Measurements from ENCODE around the gene COL21A1. TPM values are rescaled to one million over a fixed set of nuclear protein-coding genes. Genes with fewer than 3 reads are reported as not detected.

Gene COL21A1
- total RNA-seq, 1 donor from 2014 or later = 16.8 TPM

GRCh38 chr6:56065408-56065807 lies 182.0 kb downstream of the COL21A1 start:
- no peak for DNase-seq (ENCODE audit: low spot score, unreplicated experiment)

GRCh38 chr6:56062836-56063235 lies 184.5 kb downstream of the COL21A1 start:
- Mint-ChIP-seq H3K4me1 (ENCODE audit: low read depth) (no peaks in the 10 kb centered on the region), H3K36me3 (ENCODE audit: insufficient read depth) (no peaks in the 10 kb centered on the region), H3K4me3 (ENCODE audit: low read depth) (no peak overlapping the region), H3K27ac (no peak overlapping the region), H3K9me3 (ENCODE audit: low read depth) (no peaks in the 10 kb centered on the region), H3K27me3 (no peaks in the 10 kb centered on the region)
- DNase-seq (ENCODE audit: low spot score, unreplicated experiment) = no peak
- no peak for TF ChIP-seq CTCF (IDR thresholded peaks at IDR 0.05; ENCODE audit: unreplicated experiment)

More at GRCh38 chr6:56065408-56065807, 182.0 kb downstream of the COL21A1 start:
- no peaks in the 10 kb centered on the region for H3K9me3 Mint-ChIP-seq (ENCODE audit: low read depth)
- no peak overlapping the region for H3K4me3 Mint-ChIP-seq (ENCODE audit: low read depth)
- no peaks in the 10 kb centered on the region for H3K27me3 Mint-ChIP-seq
- no peaks in the 10 kb centered on the region for H3K4me1 Mint-ChIP-seq (ENCODE audit: low read depth)
- no peaks in the 10 kb centered on the region for H3K36me3 Mint-ChIP-seq (ENCODE audit: insufficient read depth)
- no peak overlapping the region for H3K27ac Mint-ChIP-seq
- no peak for TF ChIP-seq CTCF (IDR thresholded peaks at IDR 0.05; ENCODE audit: unreplicated experiment)

GRCh38 chr6:56058636-56059035 lies 188.7 kb downstream of the COL21A1 start:
- TF ChIP-seq CTCF (IDR thresholded peaks at IDR 0.05; ENCODE audit: unreplicated experiment) = no peak
- Mint-ChIP-seq H3K27me3 (no peaks in the 10 kb centered on the region), H3K4me1 (ENCODE audit: low read depth) (no peaks in the 10 kb centered on the region), H3K36me3 (ENCODE audit: insufficient read depth) (no peaks in the 10 kb centered on the region), H3K4me3 (ENCODE audit: low read depth) (no peak overlapping the region), H3K27ac (no peak overlapping the region), H3K9me3 (ENCODE audit: low read depth) (no peaks in the 10 kb centered on the region)
- no peak for DNase-seq (ENCODE audit: low spot score, unreplicated experiment)

- no peaks in the 10 kb centered on the region for H3K4me1 Mint-ChIP-seq (ENCODE audit: low read depth)
- no peaks in the 10 kb centered on the region for H3K9me3 Mint-ChIP-seq (ENCODE audit: low read depth)
- no peak for TF ChIP-seq CTCF (IDR thresholded peaks at IDR 0.05; ENCODE audit: unreplicated experiment)
- no peak overlapping the region for H3K4me3 Mint-ChIP-seq (ENCODE audit: low read depth)
- H3K27ac Mint-ChIP-seq = no peak overlapping the region
- no peaks in the 10 kb centered on the region for H3K36me3 Mint-ChIP-seq (ENCODE audit: insufficient read depth)
- H3K27me3 Mint-ChIP-seq = no peaks in the 10 kb centered on the region
- no peak for DNase-seq (ENCODE audit: low spot score, unreplicated experiment)
Observed at GRCh38 chr6:56055081-56055704, 192.2 kb downstream of the COL21A1 start.

- H3K9me3 Mint-ChIP-seq (ENCODE audit: low read depth) = no peaks in the 10 kb centered on the region
Observed at GRCh38 chr6:56051202-56051598, 196.2 kb downstream of the COL21A1 start.

More at GRCh38 chr6:56051202-56051598, 196.2 kb downstream of the COL21A1 start:
- no peak overlapping the region for H3K4me3 Mint-ChIP-seq (ENCODE audit: low read depth)
- H3K27me3 Mint-ChIP-seq = no peaks in the 10 kb centered on the region
- no peaks in the 10 kb centered on the region for H3K36me3 Mint-ChIP-seq (ENCODE audit: insufficient read depth)
- H3K27ac Mint-ChIP-seq = no peak overlapping the region
- H3K4me1 Mint-ChIP-seq (ENCODE audit: low read depth) = no peaks in the 10 kb centered on the region
- DNase-seq (ENCODE audit: low spot score, unreplicated experiment) = no peak
- no peak for TF ChIP-seq CTCF (IDR thresholded peaks at IDR 0.05; ENCODE audit: unreplicated experiment)

Data from progenitor cell of endocrine pancreas (in vitro differentiated cells).